KBM-7 (cell line): ENCODE data around the gene IL1R1.

Source experiments
- DNase-seq: peaks from one replicate; pipeline ENCODE4 v3.0.0-alpha.2; 2015
- in situ Hi-C: fragments of 300-500 bp; cut with MboI; formaldehyde crosslinking; loops from 2 replicates; pipeline ENCODE4 v1.14.3; 2020; ENCODE audit warnings: low sequenced_read_pairs, low pct_unique_long_range_greater_than_20kb, mixed read lengths

The IL1R1 gene

DNA sequence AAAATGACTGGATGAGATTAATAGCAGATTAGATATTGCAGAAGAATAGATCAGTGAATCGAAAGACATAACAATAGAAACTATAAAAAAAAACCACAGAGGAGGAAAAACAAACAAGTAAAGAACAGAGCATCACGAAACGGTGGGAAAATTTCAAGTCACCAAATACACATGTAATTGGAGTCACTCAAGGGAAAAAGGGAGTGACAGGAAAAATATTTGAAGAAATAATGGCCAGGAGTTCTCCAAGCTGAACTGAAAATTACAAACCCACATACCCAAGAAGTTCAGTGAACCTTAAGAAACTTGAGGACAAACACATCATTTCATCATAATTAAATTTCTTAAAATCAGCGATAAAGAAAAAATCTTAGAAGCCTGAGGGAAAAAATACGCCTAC lies 11.0 kb upstream of the IL1R1 start:
- in situ Hi-C loops, result no loop called here
- no peak for DNase-seq

DNA sequence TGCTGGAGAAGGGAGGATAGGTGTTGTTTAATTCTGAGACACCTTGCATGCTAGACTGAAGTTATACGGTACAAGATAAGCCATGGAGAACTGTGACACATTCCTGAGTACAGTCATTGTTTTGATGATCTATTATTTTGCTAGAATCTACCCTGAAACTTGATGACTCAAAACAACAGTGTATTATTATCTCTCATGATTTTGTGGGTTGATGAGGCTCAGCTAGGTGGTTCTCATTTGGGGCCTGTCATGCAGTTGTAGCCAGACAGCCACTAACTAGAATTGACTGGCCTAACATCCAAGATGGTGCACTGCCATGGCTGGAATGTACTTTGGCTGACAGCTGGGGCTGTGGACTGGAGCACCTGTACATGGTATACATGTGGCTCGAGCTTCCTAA lies 5.4 kb upstream of the IL1R1 start:
- no peak for DNase-seq
- in situ Hi-C loops, result no loop called here

DNA sequence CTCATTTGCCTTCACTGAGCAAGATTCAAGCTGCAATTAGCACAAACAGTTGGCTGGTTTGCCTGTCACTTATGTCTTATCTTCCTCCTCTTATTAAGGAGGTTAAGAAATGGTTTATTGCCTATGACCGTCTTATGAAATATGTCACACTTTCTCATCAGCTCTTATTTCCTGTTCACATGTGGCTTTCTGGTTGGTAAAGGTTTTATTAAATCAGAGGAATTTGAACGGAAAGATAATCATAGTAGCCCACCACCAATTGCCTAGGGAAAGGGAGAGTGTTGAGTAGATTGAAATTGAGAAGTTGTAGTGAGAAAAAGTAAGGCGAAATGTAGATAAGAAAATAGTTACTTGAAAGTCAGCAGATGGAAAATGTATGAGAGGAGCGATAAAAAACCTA lies 4.2 kb upstream of the IL1R1 start:
- in situ Hi-C loops, result no loop called here
- DNase-seq, result peak; percentile 49

DNA sequence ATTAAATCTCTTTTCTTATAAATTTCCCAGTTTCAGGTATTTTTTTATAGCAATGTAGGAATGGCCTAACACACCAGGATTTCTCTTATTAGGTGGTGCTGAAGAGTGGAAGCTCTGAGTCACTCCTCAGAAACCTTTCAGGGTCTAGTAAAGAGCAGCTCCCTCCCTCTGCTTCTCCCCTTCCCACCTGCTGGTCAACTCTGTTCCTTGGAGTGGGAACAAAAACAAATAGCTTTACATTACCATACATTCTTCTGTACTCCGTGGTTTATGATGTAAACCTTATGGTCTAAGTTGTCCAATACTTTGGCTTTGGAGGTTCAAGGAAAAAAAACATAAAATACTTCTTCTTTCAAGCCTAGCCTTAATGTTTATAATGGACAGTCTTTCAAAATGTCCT lies 2.7 kb upstream of the IL1R1 start:
- in situ Hi-C loops, result no loop called here
- DNase-seq, result no peak

DNA sequence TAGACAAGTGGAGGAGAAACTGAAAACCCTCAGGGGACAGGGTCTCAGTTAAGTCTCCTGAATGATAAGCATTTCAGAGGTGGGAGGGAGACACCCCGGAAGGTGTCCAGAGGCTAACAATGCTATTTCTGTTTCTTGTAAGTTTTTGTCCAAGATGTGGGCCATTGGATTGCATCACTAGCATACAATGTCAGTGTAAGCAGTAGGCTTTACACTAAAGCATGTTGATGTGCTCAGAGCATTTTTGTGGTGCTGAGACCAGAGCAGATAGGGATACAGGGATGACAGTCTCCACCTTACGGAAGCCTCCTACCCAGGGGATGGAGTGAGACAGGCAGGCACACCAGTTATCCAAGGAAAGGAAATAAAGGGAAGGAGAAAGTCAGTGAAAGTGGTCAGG lies 2.2 kb upstream of the IL1R1 start:
- no peak for DNase-seq
- in situ Hi-C loops, result no loop called here

DNA sequence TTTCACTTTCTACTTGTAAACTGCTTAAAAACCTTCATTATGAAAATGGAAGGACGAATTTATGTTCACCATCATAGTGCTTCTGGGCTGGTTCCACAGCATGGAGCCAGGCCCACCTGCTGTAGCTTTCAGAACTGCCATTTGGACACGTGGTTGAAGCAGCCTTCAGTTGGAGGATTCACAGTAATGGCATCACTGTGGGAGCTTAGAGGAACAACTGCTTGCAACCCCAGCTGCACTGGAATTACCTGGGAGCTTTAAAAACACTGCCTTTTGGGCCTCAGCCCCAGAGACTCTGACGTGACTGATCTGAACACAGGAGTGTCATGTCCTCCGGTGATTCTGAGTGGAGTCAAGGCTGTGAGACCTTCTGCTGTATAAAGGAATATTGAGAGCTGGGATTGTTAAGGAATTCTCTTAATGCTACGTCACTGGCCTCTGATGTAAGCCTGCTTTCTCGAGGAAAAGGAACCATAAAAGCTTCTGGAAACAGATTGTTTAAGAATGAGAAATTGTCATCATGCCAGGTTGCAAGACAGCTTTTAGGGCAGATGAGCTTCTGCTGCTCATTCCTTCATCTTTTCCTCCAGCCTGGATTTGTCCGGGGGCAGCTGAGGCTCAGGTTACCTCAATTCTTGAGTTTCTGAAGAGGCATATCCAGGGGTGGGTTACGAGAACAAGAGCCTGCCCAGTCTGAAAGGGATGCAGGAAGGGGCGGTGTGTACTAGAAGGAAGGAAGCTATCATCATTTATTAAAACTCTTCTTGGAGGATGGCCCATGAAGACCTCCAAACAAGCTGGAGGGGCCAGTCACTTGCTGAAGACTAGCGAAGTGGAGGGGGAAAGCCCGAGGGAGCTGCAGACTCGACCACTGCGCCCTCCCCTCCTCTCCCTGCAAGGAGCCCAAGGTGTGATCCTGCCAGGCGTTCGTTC lies 1.3 kb upstream of the IL1R1 start:
- in situ Hi-C loops, result no loop called here
- no peak for DNase-seq

DNA sequence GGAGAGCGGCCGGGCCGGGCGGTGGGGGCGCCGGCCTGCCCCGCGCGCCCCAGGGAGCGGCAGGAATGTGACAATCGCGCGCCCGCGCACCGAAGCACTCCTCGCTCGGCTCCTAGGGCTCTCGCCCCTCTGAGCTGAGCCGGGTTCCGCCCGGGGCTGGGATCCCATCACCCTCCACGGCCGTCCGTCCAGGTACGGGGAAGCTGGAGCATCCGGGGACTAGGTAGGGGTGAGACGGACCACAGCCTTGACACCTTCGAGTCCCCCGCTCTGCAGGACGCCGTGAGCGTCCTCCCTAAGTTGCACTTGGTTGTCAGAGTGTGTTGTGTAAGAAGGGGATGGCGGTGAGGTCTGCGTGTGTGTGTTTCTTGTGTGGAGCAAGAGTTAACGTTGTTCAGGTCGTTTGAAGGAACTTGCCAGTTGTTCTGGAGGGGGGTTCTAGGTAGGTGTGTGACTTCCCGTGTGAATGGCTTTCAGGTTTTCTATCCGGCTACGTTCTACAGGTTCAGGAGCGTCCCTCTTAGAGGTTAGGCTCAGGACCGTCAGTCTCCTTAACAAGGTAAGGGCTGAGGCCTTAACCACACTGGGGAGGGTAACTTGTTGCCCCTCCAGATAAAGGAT lies 393 bp downstream of the IL1R1 start:
- in situ Hi-C loops, result no loop called here
- peak; percentile 27 for DNase-seq

DNA sequence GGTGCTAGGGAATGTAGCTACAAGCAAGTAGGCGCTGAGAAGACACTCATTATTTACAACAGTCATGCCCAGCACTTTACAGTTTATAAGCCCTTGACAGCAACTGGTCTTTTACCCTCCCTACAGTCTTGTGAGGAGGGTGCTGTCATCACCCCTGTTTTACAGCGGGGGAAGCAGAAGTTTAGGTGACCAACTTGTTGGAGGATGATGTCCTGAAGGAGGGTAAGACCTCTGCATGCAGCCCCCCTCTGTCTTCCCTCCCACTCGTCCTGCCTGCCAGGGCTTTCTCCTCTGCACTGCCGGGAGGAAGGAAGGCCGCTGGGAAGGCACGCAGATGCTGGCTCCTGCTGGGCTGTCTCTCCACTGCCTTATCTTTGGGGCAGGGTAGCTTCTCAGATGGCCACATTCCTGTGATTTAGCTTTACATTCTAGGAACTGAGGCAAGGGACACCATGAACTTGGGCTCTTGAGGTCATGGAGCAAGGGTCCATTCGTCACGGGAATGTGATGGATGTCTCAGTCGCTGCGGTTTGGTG lies 972 bp downstream of the IL1R1 start:
- no peak for DNase-seq
- in situ Hi-C loops, result no loop called here

DNA sequence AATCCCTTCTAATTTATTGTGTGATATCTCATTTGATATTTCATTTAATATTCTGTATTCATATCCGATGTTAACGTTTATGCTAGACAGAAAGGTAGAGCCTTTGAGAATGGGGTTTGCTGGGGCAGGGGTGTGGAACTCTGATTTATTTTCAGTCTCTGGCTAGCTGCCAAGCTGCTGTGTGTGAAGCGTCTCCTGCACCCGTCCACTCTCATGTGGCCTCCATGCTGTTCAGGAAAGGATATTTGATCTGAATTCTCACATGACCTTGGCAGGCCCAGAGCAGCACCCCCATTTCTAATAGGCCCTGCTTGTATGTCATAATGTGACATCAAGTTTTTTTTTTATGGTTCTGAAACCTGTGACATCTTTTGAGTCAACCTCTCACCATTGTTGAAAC lies 1.6 kb downstream of the IL1R1 start:
- in situ Hi-C loops, result no loop called here

DNA sequence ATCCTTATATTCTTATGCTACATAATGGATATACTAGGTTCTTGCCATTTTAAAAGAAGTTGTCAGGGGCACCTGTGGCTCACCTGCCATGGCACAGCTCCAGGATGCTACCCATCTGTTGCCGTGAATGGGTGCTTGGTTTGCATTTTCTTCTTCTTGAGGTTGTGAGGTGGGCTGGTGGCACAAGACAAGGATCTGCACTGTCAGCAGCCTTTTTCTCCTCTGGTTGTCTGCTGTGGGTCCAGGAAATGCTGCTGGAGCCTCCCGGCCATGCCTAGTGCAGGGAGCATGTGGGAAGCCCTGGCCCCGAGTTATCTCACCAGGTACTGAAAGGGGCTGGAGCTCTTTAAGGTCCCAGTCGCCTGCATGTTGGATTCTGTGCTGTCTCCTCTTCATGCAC lies 2.6 kb downstream of the IL1R1 start:
- in situ Hi-C loops, result no loop called here
- no peak for DNase-seq

More for the DNA sequence above, 1.6 kb downstream of the IL1R1 start:
- no peak for DNase-seq

DNA sequence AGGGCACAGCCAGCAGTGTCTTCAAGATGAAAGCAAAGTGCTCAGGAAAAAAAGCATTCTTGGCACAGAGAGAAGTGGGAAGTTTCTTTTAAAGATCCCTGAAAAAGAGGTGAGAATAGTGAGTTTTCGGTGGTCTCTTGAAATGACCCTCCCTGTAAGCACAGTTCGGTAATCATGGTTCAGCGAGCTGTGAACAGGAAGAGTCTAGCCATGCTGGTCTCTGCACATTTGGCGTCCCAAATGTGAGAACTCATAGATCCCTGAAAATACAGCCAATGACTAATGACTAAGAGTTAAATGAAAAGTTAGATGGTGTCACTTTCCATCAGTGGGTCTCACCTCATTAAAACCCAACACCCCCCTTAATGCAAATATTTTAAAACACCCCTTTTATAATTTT lies 3.4 kb downstream of the IL1R1 start:
- in situ Hi-C loops, result no loop called here
- DNase-seq, result no peak

DNA sequence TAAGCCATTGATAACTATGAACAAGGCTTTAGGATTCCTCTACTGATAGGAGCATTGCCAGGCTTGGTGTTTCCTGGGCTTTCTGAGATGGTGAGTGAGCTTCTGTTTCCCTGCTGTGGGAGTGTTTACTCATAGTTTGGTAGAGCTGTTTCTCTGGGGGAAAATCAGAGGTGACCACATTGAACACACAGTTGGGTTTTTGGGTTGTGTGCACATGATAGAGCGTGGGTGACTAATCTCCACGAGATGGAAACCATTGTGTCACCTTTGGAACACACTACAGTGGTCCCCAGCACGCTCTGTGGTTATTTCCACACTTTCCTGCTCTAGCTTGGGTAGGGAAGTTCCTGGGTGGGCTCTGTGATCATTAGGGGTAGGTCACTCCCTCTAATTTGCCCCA lies 5.4 kb downstream of the IL1R1 start:
- no peak for DNase-seq
- in situ Hi-C loops, result no loop called here

DNA sequence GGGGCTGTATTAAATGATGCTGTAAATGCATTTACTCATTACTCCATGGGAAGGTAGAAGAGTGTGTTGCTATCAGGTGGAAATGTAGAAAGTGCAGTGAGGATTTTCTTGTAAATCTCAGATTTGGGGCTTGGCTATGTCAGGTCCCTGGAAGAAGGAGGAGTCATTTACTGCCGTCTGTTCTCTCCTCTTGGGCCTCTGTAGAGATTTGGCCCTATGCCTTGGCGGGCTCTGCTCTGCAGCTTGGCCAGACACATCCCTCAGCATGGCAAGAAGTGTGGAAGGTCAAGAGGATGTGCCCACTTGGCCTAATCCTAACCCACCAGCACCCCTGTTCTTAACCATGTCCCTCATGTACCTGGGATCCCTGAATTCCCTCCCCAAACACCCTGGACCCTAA lies 6.7 kb downstream of the IL1R1 start:
- no peak for DNase-seq
- in situ Hi-C loops, result no loop called here

DNA sequence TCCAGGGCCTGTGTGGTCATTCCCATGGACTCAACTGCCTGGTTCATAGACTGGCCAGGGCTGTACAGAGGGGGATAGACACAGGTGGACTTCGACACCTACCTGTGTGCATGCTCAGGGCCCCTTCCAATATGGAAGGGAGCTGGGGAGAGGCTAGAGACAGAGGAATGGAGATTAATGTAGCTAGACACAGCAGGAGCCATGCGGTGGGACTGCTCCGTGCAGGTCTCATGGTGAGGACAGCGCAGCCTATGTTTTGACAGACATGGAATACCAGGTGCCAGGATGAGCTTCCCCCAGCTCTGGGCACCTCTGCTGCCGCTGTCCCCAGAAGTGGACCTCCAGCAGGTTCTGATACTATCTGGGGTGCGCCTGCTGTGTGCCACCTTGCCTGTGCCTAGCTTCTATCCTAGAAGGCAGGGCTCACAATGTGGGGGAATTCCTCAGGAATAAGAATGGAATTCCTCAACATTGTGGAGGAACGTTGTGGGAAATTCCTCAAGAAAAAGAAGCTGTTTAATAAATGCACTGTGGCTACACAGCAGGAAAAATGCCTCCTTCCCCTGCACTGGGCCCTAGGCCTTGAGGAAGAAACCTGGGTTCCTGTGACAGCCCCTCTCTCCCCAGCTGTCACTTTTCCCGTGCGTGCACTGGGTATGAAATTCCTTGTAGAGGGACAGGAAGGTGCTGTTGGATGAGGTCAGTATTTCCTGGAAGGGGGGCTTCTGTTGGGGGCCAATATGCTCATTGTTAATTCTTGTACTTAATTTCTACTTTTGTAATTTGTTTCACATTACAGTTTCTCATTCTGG lies 7.3 kb downstream of the IL1R1 start:
- no peak for DNase-seq
- in situ Hi-C loops, result no loop called here

DNA sequence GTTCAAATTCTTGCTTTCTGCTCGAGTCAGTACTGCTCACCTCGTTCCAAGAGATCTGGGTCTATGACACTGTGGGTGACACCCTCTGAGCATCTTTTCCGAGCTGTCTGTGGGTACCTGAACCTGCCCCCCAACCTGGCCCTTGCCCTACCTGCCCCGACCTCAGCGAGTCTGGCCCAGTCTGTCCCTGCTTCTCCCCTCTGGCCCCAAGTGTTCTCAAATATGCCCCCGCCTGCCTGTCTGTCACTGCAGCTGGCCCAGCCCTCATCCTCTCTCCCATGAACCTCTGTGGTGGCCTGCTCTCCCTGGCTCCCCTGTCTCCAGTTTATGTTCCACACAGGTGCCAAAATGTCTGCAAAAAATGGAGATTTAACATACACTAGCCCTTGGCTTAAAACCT lies 11.8 kb downstream of the IL1R1 start:
- in situ Hi-C loops, result no loop called here
- DNase-seq, result no peak

DNA sequence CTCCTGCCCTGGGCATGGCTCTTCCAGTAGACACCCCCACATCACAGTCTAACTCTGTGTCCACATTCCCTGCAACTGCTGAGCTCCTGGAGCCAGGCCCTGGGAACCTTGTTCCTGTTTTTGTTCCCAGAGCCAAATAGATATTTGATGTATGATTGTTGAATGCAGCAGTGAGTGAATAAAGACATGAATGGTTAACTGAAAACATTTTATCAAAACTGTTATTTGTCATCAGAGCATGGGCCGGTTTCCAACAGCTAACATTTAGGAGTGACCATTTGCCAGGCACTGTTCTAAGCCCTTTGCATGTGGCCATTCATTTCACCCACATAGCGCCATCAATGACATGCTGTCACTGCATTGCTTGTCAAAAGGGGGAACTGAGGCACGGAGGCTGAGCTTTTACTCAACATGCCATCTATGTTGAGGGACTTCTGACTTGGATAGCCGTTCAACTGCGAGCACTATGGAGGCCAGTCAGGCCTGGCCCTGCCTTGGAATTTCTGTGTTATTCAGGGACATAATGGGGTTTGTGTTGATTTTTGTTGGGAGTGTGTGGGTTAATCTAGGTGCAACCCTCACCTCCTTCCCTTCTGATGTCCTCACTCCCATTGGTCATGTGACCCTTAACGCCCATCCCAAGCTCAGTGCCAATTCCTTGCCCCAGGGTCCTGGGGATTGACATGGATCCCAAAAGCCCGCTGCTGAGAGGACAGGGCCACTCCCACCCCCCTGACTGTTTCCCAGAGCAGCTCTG lies 12.6 kb downstream of the IL1R1 start:
- DNase-seq, result no peak
- in situ Hi-C loops, result no loop called here

DNA sequence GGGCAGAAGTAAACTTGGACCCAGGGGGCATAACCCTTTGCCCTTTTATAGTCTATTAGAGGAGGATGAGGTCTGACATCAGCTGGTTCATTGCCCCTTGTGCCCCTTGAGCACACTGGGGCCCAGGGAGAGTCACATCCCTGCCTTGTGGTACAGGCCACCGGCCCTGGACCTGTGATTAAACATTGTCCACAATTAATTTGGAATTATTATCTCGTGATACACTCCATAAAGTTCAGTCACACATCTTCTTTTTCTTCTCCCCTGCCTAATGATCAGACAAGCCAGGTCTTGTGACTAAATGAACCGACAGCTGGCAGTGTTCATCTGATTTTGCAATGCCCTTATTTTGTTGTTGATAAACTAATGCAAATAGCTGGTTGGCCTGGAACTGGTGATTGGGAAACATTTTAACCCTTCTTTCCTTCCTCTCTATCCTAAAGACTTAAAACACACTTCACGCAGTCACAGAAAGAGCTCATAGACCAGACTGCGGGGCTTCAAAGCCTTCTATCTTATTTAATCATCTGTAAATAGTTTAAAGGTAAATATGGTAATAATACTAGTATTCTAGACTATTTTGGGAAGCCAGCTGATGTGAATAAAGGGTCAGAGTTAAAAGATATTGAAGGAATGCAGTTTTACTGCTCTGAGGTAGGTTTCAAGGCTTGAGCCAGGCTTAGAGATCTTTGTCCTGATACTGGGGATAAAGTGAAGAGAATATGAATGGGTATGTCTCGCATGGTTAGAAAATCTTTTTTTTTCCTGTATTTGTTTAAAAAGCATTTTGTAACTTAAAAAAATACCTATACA lies 13.4 kb downstream of the IL1R1 start:
- DNase-seq, result no peak
- in situ Hi-C loops, result no loop called here

DNA sequence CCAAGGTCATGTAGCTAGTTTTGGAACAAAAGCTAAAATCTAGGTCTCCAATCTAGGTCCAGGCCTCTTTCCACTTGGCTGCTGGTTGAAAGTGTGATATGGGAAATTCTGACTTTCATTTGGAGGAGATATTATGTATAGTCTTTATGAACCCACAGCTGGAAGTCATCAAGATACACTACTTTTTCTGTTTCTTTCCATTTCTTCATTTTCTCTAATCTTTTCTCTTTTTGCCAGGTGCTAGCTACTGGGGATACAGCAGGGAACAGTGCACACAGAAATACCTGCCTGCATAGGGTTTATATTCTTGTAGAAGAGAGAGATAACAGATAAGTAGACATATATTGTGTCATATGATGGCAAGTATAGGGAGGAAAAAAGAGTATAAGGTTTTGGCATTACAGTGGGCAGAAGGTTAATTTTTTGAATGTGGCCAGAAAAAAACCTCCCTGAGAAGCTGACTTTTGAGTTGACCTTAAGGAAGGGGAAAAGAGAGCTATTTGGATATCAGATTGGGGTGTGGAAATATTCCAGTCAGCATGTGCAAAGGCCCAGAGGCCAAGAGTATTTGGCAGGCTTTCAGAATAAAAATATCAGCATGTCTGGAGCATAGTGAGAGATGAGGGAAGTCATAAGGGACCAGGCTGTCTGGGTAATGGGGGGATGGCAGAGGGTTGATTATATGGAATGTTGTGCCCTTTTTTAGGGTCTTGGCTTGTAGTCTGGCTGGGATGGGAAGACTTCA lies 15.6 kb downstream of the IL1R1 start:
- in situ Hi-C loops, result no loop called here
- no peak for DNase-seq
